ENCODE results near the gene SARDH. TPM values are rescaled to one million over a fixed set of nuclear protein-coding genes. Genes with fewer than 3 reads are reported as not detected.

Gene SARDH
- total RNA-seq, 4 donors from 2014 or later, result 0.34 to 0.88 (median 0.57) TPM; not detected in 1

GRCh38 chr9:133684936-133685361 lies 53.2 kb downstream of the SARDH start:
- no peak for TF ChIP-seq CTCF (IDR thresholded peaks at IDR 0.05; ENCODE audit: low read depth)

- no peak for TF ChIP-seq CTCF (IDR thresholded peaks at IDR 0.05; ENCODE audit: low read depth)
Observed at GRCh38 chr9:133684121-133684935, 53.8 kb downstream of the SARDH start.

GRCh38 chr9:133683586-133684120 lies 54.5 kb downstream of the SARDH start:
- TF ChIP-seq CTCF (IDR thresholded peaks at IDR 0.05; ENCODE audit: low read depth), result no peak

- no peak for TF ChIP-seq CTCF (IDR thresholded peaks at IDR 0.05; ENCODE audit: low read depth)
Observed at GRCh38 chr9:133682818-133683585, 55.1 kb downstream of the SARDH start.

GRCh38 chr9:133681658-133682306 lies 56.4 kb downstream of the SARDH start:
- TF ChIP-seq CTCF (IDR thresholded peaks at IDR 0.05; ENCODE audit: low read depth), result no peak

- no peak for TF ChIP-seq CTCF (IDR thresholded peaks at IDR 0.05; ENCODE audit: low read depth)
Observed at GRCh38 chr9:133680976-133681657, 57.0 kb downstream of the SARDH start.

All from subcutaneous adipose tissue (tissue), 4 donors.